ENCODE results near the gene CPPED1. TPM values are rescaled to one million over a fixed set of nuclear protein-coding genes. Genes with fewer than 3 reads are reported as not detected.

Gene CPPED1
- total and polyA plus RNA-seq, 10 of the 15 experiments (the other 5 are each of a cell fraction or from before 2014, with no cell fraction given) = 7.1 to 39.0 (median 16.0) TPM

- RAD21 ChIA-PET (ENCODE audit: unreplicated experiment) = no interaction called here
- in situ Hi-C loops (cut with MboI) = no loop called here
- WGBS (ENCODE audit: insufficient coverage, insufficient replicate concordance, low lambda C conversion rate, missing lambda C conversion rate) = 31% methylated on average over 3 of the region's 3 CpGs
These were observed 41.6 kb upstream of the CPPED1 start for GRCh38 chr16:12845282-12845681.

GRCh38 chr16:12837756-12838155, 34.1 kb upstream of the CPPED1 start:
- TF ChIP-seq JUND (IDR thresholded peaks at IDR 0.05; ENCODE audit: low read depth, low read length) (no peak), MXI1 (IDR thresholded peaks at IDR 0.05; ENCODE audit: low read depth, low read length) (no peak), FOXM1 (IDR thresholded peaks at IDR 0.05; ENCODE audit: low read depth, low read length) (no peak), SUZ12 (IDR thresholded peaks at IDR 0.05; ENCODE audit: unreplicated experiment) (no peak), JUNB (IDR thresholded peaks at IDR 0.05) (no peak), RB1 (IDR thresholded peaks at IDR 0.05; ENCODE audit: borderline replicate concordance) (no peak), ZNF207 (IDR thresholded peaks at IDR 0.05; ENCODE audit: borderline replicate concordance) (no peak), HDAC2 (IDR thresholded peaks at IDR 0.05) (no peak), E2F4 (IDR thresholded peaks at IDR 0.05; ENCODE audit: low read depth, low read length) (no peak), YBX1 (IDR thresholded peaks at IDR 0.05) (no peak)
- no peak for FAIRE-seq
- POLR2A ChIA-PET = no interaction called here
- no TSS peak for BruUV-seq (replicated peaks)
- CTCF ChIA-PET = no interaction called here
- Histone ChIP-seq H3K4me2 (ENCODE audit: control insufficient read depth, insufficient read depth) (no peak overlapping the region), H3K4me1 (ENCODE audit: control insufficient read depth, insufficient read depth, low read length) (no peaks in the 10 kb centered on the region), H4K20me1 (ENCODE audit: control insufficient read depth, insufficient read depth) (no peaks in the 10 kb centered on the region), H3K36me3 (ENCODE audit: control insufficient read depth in 2 of 2, insufficient read depth in 2 of 2, low read length in 1 of 2) (no peaks in the 10 kb centered on the region), H3K4me3 (no peak overlapping the region), H3K9me3 (replicated peaks; ENCODE audit: control insufficient read depth, insufficient read depth, low read length) (no peaks in the 10 kb centered on the region; the same call in 1 of the 3 replicates), H2AFZ (ENCODE audit: control insufficient read depth, low read depth, low read length) (no peak overlapping the region), H3K27ac (ENCODE audit: control insufficient read depth, insufficient read depth) (no peak overlapping the region), H3K27me3 (replicated peaks in 1 of 2; ENCODE audit: control insufficient read depth in 2 of 2, insufficient read depth in 2 of 2, low read length in 1 of 2) (no peaks in the 10 kb centered on the region), H3K9ac (ENCODE audit: control insufficient read depth, insufficient read depth, low read length) (no peak overlapping the region), H3K79me2 (ENCODE audit: control insufficient read depth, insufficient read depth, low read length) (no peaks in the 10 kb centered on the region)
- in situ Hi-C loops (cut with MboI) (no loop called here), intact Hi-C loops (cut with micrococcal nuclease; ENCODE audit: unreplicated experiment) (no loop called here)
- RAD21 ChIA-PET (ENCODE audit: unreplicated experiment) = no interaction called here
- SMC1A ChIA-PET (ENCODE audit: uncharacterized antibody, unreplicated experiment) = no interaction called here
- no peak for ATAC-seq
- no peak for DNase-seq (ENCODE audit: low read depth, low spot score)

More at GRCh38 chr16:12845282-12845681, 41.6 kb upstream of the CPPED1 start:
- SMC1A ChIA-PET (ENCODE audit: uncharacterized antibody, unreplicated experiment) = interaction anchor here (1.7 kb wide), 1 partner anchor 82 kb away, joined by 6 read pairs; no protein-coding TSS in a partner anchor
- POLR2A ChIA-PET = interaction anchor here (0.7 kb wide), 1 partner anchor 121 kb away, joined by 3 read pairs; no protein-coding TSS in a partner anchor
- H3K4me1 ChIP-seq (ENCODE audit: control insufficient read depth, insufficient read depth, low read length) = no peaks in the 10 kb centered on the region
- H3K9ac ChIP-seq (ENCODE audit: control insufficient read depth, insufficient read depth, low read length) = no peak overlapping the region
- TF ChIP-seq ZNF207 (IDR thresholded peaks at IDR 0.05; ENCODE audit: borderline replicate concordance) (no peak), PKNOX1 (IDR thresholded peaks at IDR 0.05) (no peak), RBBP5 (conservative IDR thresholded peaks at IDR 0.05) (no peak)
- H3K4me2 ChIP-seq (ENCODE audit: control insufficient read depth, insufficient read depth) = no peak overlapping the region
- H3K36me3 ChIP-seq (ENCODE audit: control insufficient read depth in 2 of 2, insufficient read depth in 2 of 2, low read length in 1 of 2) = no peaks in the 10 kb centered on the region
- ATAC-seq (no peak), FAIRE-seq (no peak), DNase-seq (ENCODE audit: low read depth, low spot score) (no peak)
- H3K27me3 ChIP-seq (replicated peaks in 1 of 2; ENCODE audit: control insufficient read depth in 2 of 2, insufficient read depth in 2 of 2, low read length in 1 of 2) = no peaks in the 10 kb centered on the region
- no peak overlapping the region for H2AFZ ChIP-seq (ENCODE audit: control insufficient read depth, low read depth, low read length)
- intact Hi-C loops (cut with micrococcal nuclease; ENCODE audit: unreplicated experiment) = no loop called here
- CTCF ChIA-PET = no interaction called here
- no peaks in the 10 kb centered on the region for H3K79me2 ChIP-seq (ENCODE audit: control insufficient read depth, insufficient read depth, low read length)
- no peak overlapping the region for H3K27ac ChIP-seq (ENCODE audit: control insufficient read depth, insufficient read depth)
- no peaks in the 10 kb centered on the region for H4K20me1 ChIP-seq (ENCODE audit: control insufficient read depth, insufficient read depth)
- H3K4me3 ChIP-seq = no peak overlapping the region
- no peaks in the 10 kb centered on the region for H3K9me3 ChIP-seq (replicated peaks; ENCODE audit: control insufficient read depth, insufficient read depth, low read length)
- BruUV-seq (replicated peaks) = no TSS peak
